Gastrocnemius medialis (tissue), 4 donors: ENCODE measurements around the gene ANKAR. TPM values are rescaled to one million over a fixed set of nuclear protein-coding genes. Genes with fewer than 3 reads are reported as not detected.

Experiments
- ATAC-seq, 2 donors: fragments of 150-250 bp; one replicate each; pipeline ENCODE4 v1.9.1; 2016
- DNase-seq, 2 donors: peaks; one replicate each; pipeline ENCODE4 v3.0.0-alpha.2; 2019
- H3K27ac ChIP-seq, 4 donors: fragments of 200-600 bp; sonication (generic); 1 replicate in 1 of 4; 2 replicates in 3 of 4; pipeline ENCODE4 v1.5.1; 2016 to 2018; ENCODE audit warnings: mild to moderate bottlenecking in 2 of 4, moderate library complexity in 1 of 4
- H3K27me3 ChIP-seq, 3 donors: fragments of 200-600 bp; sonication (generic) in 2 of 3; 1 replicate in 1 of 3; 2 replicates in 2 of 3; pipeline versions ENCODE4 v1.5.1 to v1.6.0; 2016 to 2019; ENCODE audit warnings: mild to moderate bottlenecking in 1 of 3, moderate library complexity in 1 of 3
- H3K36me3 ChIP-seq, 2 donors: fragments of 200-600 bp; sonication (generic) in 1 of 2; one replicate each; pipeline ENCODE4 v1.5.1; 2017 to 2018
- H3K4me1 ChIP-seq, 2 donors: fragments of 200-600 bp; sonication (generic) in 1 of 2; one replicate each; pipeline ENCODE4 v1.5.1; 2016 to 2017; ENCODE audit warnings: mild to moderate bottlenecking in 2 of 2
- H3K4me3 ChIP-seq, 4 donors: fragments of 200-600 bp; sonication (generic) in 3 of 4; 1 replicate in 1 of 4; 2 replicates in 3 of 4; pipeline ENCODE4 v1.5.1; 2016 to 2019; ENCODE audit warnings: mild to moderate bottlenecking in 2 of 4
- H3K9me3 ChIP-seq, 3 donors: fragments of 200-600 bp; sonication (generic) in 2 of 3; 1 replicate in 1 of 3; 2 replicates in 2 of 3; pipeline ENCODE4 v1.5.1; 2016 to 2019
- CTCF ChIP-seq, 5 experiments: fragments of 450-650 bp in 3 of 5; fragments of 200-600 bp in 2 of 5; sonication (generic) in 2 of 5; IDR thresholded peaks in 4 of 5; conservative IDR thresholded peaks in 1 of 5; 1 replicate in 4 of 5; 2 replicates in 1 of 5; pipeline ENCODE4 v1.5.1; 2016 to 2019; ENCODE audit warnings: antibody characterized with exemption in 5 of 5, mild to moderate bottlenecking in 3 of 5, moderate library complexity in 3 of 5
- POLR2A ChIP-seq, 2 donors: fragments of 450-650 bp; IDR thresholded peaks; one replicate each; pipeline ENCODE4 v1.6.1; 2017; ENCODE audit warnings: antibody characterized with exemption in 2 of 2, mild to moderate bottlenecking in 2 of 2, moderate library complexity in 2 of 2
- in situ Hi-C, 4 donors: fragments of 200-750 bp; cut with MboI; loops; one replicate each; pipeline versions ENCODE4 v1.15.0 to v1.8.0; 2017; ENCODE audit warnings: low sequenced_read_pairs in 4 of 4
- intact Hi-C: fragments of 100-400 bp; cut with DNase I; formaldehyde crosslinking; loops from one replicate; pipeline ENCODE4 v1.15.1; 2023; ENCODE audit warnings: low total_unique reads
- total RNA-seq, 4 donors: library from RNA; depleted of rRNA; stranded (reverse); fragments of >200 nt; gene quantifications; one replicate each; pipeline versions ENCODE4 v1.1.0 to v1.2.3, GENCODE V29; 2016

ANKAR gene
- total RNA-seq, 4 donors from 2014 or later: 3.4 to 13.1 (median 5.9) TPM

GRCh38 chr2:189696223-189696622 is 21.8 kb downstream of the ANKAR start:
- intact Hi-C loops (no loop called here), in situ Hi-C loops (loop anchor here in 1 of 4 donors (5.0 kb wide), 1 partner anchor 34 kb away; the partner anchor contains the start of gene ASNSD1)
- DNase-seq: no peak
- Histone ChIP-seq H3K4me1 (no peaks in the 10 kb centered on the region), H3K36me3 (no peaks in the 10 kb centered on the region), H3K27me3 (no peaks in the 10 kb centered on the region), H3K9me3 (no peaks in the 10 kb centered on the region), H3K4me3 (no peak overlapping the region), H3K27ac (no peak overlapping the region)
- ATAC-seq: no peak
- TF ChIP-seq POLR2A (IDR thresholded peaks at IDR 0.05) (no peak), CTCF (IDR thresholded peaks at IDR 0.05 in 4 of 5, conservative IDR thresholded peaks at IDR 0.05 in 1 of 5) (no peak)

DNA sequence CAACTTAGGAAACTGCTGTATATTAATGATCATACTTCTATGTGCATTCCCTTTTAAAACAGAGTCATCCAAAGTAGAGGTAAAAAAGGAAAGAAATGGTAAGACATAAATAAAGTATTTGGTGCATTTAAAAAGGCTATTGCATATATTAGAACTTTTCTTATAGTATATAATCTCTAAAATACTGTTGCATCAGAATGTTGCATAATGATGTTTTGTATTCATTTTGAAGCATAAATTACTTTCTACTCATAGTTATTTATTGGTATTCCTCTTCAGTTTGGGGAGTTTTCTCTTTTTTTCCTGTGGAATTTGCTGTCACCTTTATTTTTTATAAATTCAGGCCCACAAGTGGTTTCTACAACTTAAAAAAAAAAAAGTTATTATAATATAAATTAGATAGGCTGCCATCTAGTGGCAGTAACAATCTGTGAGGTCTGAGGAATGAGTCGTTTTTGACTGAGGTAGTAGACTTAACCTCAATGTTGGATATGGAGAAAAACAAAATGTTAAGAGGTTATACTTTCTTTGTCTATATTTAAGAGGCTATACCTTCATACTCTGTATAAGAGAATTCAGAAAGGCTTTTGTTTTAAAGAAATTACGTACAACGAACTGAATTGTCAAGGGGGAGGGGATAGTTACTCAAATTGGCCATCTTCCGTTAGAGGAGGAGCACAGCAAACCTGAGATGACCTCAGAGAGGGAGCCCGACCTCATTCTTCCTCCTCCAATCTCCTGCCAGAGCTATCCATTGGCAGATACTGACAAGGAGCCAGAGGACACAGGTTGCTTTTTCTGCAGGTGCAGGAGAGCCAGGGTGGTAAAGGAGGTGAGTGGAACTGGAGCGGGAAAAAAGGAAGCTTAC is 23.8 kb downstream of the ANKAR start:
- H3K27ac ChIP-seq: peak overlapping the region; percentile 22 to 61 (median 44)
- no peak overlapping the region for H3K4me3 ChIP-seq
- H3K36me3 ChIP-seq: no peaks in the 10 kb centered on the region
- in situ Hi-C loops (loop anchor here in 1 of 4 donors (5.0 kb wide), 1 partner anchor 36 kb away; the partner anchor contains the start of gene ASNSD1), intact Hi-C loops (loop anchor here (1.0 kb wide), 2 partner anchors 24 to 37 kb away; partner anchors contain the start of genes ANKAR and ASNSD1)
- DNase-seq (no peak), ATAC-seq (peak; percentile 86 to 92)
- no peaks in the 10 kb centered on the region for H3K4me1 ChIP-seq
- H3K27me3 ChIP-seq: no peaks in the 10 kb centered on the region
- peak; percentile 47 to 76 (median 56) for TF ChIP-seq CTCF (IDR thresholded peaks at IDR 0.05 in 4 of 5, conservative IDR thresholded peaks at IDR 0.05 in 1 of 5)
- TF ChIP-seq POLR2A (IDR thresholded peaks at IDR 0.05): no peak
- no peaks in the 10 kb centered on the region for H3K9me3 ChIP-seq

DNA sequence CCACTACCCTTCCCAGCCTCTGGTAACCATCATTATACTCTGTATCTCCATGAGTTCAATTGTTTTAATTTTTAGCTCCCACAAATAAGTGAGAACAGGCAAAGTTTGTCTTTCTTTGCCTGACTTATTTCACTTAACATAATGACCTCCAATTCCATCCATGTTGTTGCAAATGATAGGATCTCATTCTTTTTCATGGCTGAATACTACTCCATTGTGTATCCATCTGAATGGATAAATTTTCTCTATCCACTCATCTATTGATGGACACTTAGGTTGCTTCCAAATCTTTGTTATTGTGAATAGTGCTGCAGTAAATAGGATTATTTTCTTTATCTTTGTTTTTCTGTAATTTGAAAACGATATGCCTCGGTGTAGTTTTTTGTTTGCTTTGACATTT is 26.2 kb downstream of the ANKAR start:
- Histone ChIP-seq H3K4me3 (no peak overlapping the region), H3K27me3 (no peaks in the 10 kb centered on the region), H3K36me3 (no peaks in the 10 kb centered on the region), H3K9me3 (no peaks in the 10 kb centered on the region), H3K4me1 (no peaks in the 10 kb centered on the region), H3K27ac (no peak overlapping the region)
- in situ Hi-C loops: loop anchor here in 2 of 4 donors (5.0 kb wide), 2 partner anchors 33 to 43 kb away; no protein-coding TSS in a partner anchor
- TF ChIP-seq POLR2A (IDR thresholded peaks at IDR 0.05) (no peak), CTCF (IDR thresholded peaks at IDR 0.05 in 4 of 5, conservative IDR thresholded peaks at IDR 0.05 in 1 of 5) (no peak)
- no peak for DNase-seq
- ATAC-seq: no peak
- intact Hi-C loops: no loop called here

DNA sequence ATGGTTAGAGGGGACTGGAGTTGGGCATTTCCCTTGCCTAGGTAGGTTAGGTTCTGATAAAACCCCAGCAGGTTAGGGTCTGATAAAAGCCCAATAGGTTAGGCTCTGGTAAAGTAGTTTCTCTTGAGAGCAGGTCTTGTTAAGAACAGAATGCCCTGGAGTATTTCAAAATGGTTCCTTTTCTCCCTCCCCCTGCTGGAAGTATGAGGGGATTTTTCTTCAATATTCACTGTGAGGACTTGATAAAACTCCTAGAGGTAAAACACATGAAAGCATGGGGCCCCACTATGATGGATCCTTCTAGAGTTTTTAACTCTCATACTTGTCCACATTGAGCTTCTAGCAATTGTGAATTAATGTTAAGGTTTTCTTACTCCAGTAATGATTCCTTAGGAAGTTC is 27.6 kb downstream of the ANKAR start:
- no peak for TF ChIP-seq CTCF (IDR thresholded peaks at IDR 0.05 in 4 of 5, conservative IDR thresholded peaks at IDR 0.05 in 1 of 5)
- TF ChIP-seq POLR2A (IDR thresholded peaks at IDR 0.05): no peak
- ATAC-seq (no peak), DNase-seq (no peak)
- no peaks in the 10 kb centered on the region for H3K27me3 ChIP-seq
- in situ Hi-C loops (loop anchor here in 2 of 4 donors (5.0 kb wide), 2 partner anchors 35 to 45 kb away; no protein-coding TSS in a partner anchor), intact Hi-C loops (no loop called here)
- no peaks in the 10 kb centered on the region for H3K9me3 ChIP-seq
- no peaks in the 10 kb centered on the region for H3K36me3 ChIP-seq
- H3K4me3 ChIP-seq: no peak overlapping the region
- no peak overlapping the region for H3K27ac ChIP-seq
- no peaks in the 10 kb centered on the region for H3K4me1 ChIP-seq
